Spinal cord (tissue), 10 donors: ENCODE results near the gene SHC4. TPM values are rescaled to one million over a fixed set of nuclear protein-coding genes. Genes with fewer than 3 reads are reported as not detected.

Source experiments
- DNase-seq, 6 donors: peaks; one replicate each; pipeline versions ENCODE4 v3.0.0 to v3.0.0-alpha.2; 2013 to 2015; ENCODE audit warnings: low spot score in 6 of 6, low read depth in 4 of 6
- H3K27ac ChIP-seq: one replicate; pipeline ENCODE4 v1.5.1; 2013; ENCODE audit warnings: low read depth, low read length, control low read depth
- H3K27me3 ChIP-seq: one replicate; pipeline ENCODE4 v1.6.1; 2013; ENCODE audit warnings: low read length; ENCODE audit not compliant: control insufficient read depth, insufficient read depth
- H3K36me3 ChIP-seq: one replicate; pipeline ENCODE4 v1.6.1; 2013; ENCODE audit warnings: low read length; ENCODE audit not compliant: control insufficient read depth, insufficient read depth
- H3K4me1 ChIP-seq: one replicate; pipeline ENCODE4 v1.6.1; 2013; ENCODE audit warnings: low read length; ENCODE audit not compliant: control insufficient read depth, insufficient read depth
- H3K4me3 ChIP-seq: one replicate; pipeline ENCODE4 v1.5.1; 2013; ENCODE audit warnings: low read depth, low read length, control low read depth
- H3K9me3 ChIP-seq: one replicate; pipeline ENCODE4 v1.6.1; 2013; ENCODE audit warnings: low read length; ENCODE audit not compliant: control insufficient read depth, insufficient read depth
- WGBS: methylation state at CpG from one replicate; pipeline ENCODE4 v1.1.5; 2013; ENCODE audit warnings: missing lambda C conversion rate; ENCODE audit not compliant: insufficient coverage; 5-methylcytosine and 5-hydroxymethylcytosine counted together
- long read RNA-seq, 4 donors: transcript quantifications; one replicate each; lab custom pipeline, GENCODE V29; 2026
- polyA plus RNA-seq, 2 donors: library from polyadenylated mRNA; unstranded; fragments of 120-200 nt; gene quantifications; one replicate each; pipeline ENCODE4 v1.2.1, GENCODE V29; 2013; ENCODE audit not compliant: insufficient read length in 2 of 2
- total RNA-seq, 2 donors: library from RNA; depleted of rRNA in 1 of 2; stranded (reverse); fragments of 120-200 nt in 1 of 2; fragments of >200 nt in 1 of 2; gene quantifications; one replicate each; pipeline versions ENCODE4 v1.2.3 to v1.2.4, GENCODE V29; 2013 to 2014
- donor health status: healthy.

SHC4 gene, protein sequence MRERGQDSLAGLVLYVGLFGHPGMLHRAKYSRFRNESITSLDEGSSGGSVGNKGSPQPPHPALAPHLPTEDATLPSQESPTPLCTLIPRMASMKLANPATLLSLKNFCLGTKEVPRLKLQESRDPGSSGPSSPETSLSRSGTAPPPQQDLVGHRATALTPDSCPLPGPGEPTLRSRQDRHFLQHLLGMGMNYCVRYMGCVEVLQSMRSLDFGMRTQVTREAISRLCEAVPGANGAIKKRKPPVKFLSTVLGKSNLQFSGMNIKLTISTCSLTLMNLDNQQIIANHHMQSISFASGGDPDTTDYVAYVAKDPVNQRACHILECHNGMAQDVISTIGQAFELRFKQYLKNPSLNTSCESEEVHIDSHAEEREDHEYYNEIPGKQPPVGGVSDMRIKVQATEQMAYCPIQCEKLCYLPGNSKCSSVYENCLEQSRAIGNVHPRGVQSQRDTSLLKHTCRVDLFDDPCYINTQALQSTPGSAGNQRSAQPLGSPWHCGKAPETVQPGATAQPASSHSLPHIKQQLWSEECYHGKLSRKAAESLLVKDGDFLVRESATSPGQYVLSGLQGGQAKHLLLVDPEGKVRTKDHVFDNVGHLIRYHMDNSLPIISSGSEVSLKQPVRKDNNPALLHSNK
- 10 to 100 TPM; 11.0 to 30.8 TPM for total RNA-seq
- 10 to 100 TPM in 1 of 2 donors, 1 to 10 TPM in 1; 8.8 to 10.5 TPM for polyA plus RNA-seq
- long read RNA-seq, donor 1: 0 reads
- long read RNA-seq, donor 2, partial matches to known transcripts: 0 of 1 reads
- long read RNA-seq, donor 2, other reads (novel, unspliced or antisense): 0 of 1 reads
- long read RNA-seq, donor 3, full-length matches to known transcripts: 1 of 1 reads
- long read RNA-seq, donor 3, partial matches to known transcripts: 0 of 1 reads
- long read RNA-seq, donor 3, other reads (novel, unspliced or antisense): 0 of 1 reads
- long read RNA-seq, donor 4: 0 reads

DNA sequence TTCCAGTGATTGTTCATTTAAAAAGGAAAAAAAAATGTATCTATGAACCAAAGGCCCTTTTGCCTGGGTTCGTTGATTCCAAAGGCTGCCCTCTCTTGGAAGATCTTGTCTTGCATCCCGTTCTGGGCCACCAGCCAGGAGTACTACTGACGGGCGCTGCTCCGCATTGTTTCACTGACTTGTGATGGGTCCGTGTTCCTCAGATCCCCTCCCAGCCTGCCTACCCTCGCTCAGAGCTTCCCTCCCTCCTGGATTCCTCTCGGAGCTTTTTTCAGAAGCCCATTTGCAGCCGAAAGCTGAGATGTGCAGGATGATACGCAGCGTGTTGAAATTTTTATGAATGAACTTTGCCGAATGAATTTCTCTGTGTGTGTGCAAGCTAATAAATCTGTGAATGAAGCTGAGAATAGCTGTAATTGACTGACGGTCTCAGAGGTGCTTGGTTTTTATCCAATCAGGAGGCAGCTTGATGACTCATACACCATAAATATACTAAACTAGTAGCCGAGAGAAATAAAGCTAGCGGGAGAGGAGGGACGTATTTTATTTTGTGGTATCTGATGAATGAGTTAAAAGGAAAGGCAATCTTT lies at the start of gene SHC4:
SHC4 (minus strand) TSS at position 396 of the 590 bp plus-strand sequence. CDS start 904 bp downstream, outside the sequence.
- peak within 1 kb of the TSS; percentile 85 for H3K27ac ChIP-seq
- WGBS: 0% methylated on average over 5 of the region's 16 CpGs
- H3K4me1 ChIP-seq: peaks cover 17% of the 10 kb centered on the region
- H3K9me3 ChIP-seq: no peaks in the 10 kb centered on the region
- H3K4me3 ChIP-seq: peak within 1 kb of the TSS; percentile 60
- H3K27me3 ChIP-seq: no peaks in the 10 kb centered on the region
- no peaks in the 10 kb centered on the region for H3K36me3 ChIP-seq
- peak; percentile 70 to 97 (median 81) for DNase-seq

DNA sequence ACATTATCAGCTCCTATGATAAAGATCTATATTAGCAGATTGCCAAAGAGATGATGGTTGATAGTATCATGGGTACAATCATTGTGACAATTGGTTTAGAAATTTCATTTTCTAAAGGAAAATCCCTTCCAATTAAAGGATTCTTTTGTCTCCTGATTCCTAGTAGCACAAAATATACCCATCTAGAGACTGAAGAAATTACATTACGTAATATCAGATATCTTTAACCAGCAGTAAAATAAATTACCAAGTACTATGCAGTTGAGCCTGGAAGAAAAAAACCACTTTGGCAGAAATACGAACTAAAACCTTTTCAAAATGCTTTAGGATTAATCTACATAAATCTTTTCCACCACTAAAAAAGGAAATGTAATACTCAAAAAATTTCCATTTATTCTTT lies 35.6 kb upstream of the SHC4 start:
- WGBS: 92% methylated on average over 2 of the region's 2 CpGs
- Histone ChIP-seq H3K27ac (no peak overlapping the region), H3K4me3 (no peak overlapping the region), H3K4me1 (no peaks in the 10 kb centered on the region), H3K36me3 (peaks cover 6% of the 10 kb centered on the region), H3K9me3 (no peaks in the 10 kb centered on the region), H3K27me3 (no peaks in the 10 kb centered on the region)
- DNase-seq: no peak

- H3K36me3 ChIP-seq: peaks cover 17% of the 10 kb centered on the region
- 100% methylated on average over 2 of the region's 2 CpGs for WGBS
Measured at GRCh38 chr15:48996276-48996675, 32.6 kb upstream of the SHC4 start.

GRCh38 chr15:48993380-48993779 lies 29.7 kb upstream of the SHC4 start:
- Histone ChIP-seq H3K4me3 (no peak overlapping the region), H3K36me3 (peaks cover 13% of the 10 kb centered on the region), H3K9me3 (no peaks in the 10 kb centered on the region), H3K27me3 (no peaks in the 10 kb centered on the region), H3K27ac (no peak overlapping the region), H3K4me1 (no peaks in the 10 kb centered on the region)
- DNase-seq: no peak

More at GRCh38 chr15:48996276-48996675, 32.6 kb upstream of the SHC4 start:
- Histone ChIP-seq H3K9me3 (no peaks in the 10 kb centered on the region), H3K4me1 (no peaks in the 10 kb centered on the region), H3K27me3 (no peaks in the 10 kb centered on the region), H3K4me3 (no peak overlapping the region), H3K27ac (no peak overlapping the region)
- no peak for DNase-seq

DNA sequence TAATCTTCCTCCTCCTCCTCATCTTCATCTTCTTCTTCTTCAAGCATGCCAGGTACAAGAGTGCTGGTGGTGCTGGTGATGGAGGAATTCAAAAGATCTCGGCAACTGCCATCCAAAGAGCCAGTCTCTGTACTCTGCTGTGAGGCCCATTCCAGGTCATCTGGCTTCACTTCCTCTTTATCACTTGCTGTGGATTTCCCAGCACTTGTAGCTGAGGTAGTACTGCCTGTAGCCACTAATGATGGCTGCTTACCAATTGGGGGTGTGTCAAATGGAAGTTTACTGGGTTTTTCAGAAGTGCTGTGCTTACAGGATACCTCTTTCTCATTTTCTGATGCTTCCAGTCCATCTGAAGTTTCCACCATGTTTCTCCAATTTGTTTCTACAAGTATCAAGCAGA lies 28.8 kb upstream of the SHC4 start:
- no peak for DNase-seq
- Histone ChIP-seq H3K9me3 (no peaks in the 10 kb centered on the region), H3K27ac (no peak overlapping the region), H3K4me3 (no peak overlapping the region), H3K27me3 (no peaks in the 10 kb centered on the region), H3K4me1 (no peaks in the 10 kb centered on the region), H3K36me3 (peaks cover 16% of the 10 kb centered on the region)
- no CpG with 5 or more reads among the region's 1 CpG for WGBS

DNA sequence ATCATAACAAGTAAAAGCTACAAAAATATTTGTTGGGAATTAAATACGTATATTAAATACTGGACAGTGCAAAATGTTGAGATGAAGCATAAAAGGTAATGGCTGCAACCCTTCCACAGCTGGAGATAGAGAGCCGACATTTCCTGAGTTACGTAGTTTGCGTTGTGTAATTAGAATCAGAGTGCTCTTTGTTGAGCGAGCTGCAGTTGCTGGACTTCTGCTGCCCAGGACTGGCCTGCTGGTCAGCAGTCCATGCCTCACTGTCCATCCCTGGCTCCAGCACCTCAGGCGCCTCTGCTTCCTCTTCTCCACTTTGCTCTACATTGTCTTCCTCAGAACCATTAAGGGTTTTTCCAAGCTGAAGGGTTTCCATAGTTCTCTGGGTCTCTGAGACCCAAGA lies 28.4 kb upstream of the SHC4 start:
- Histone ChIP-seq H3K4me1 (no peaks in the 10 kb centered on the region), H3K4me3 (no peak overlapping the region), H3K36me3 (peaks cover 15% of the 10 kb centered on the region), H3K9me3 (no peaks in the 10 kb centered on the region), H3K27me3 (no peaks in the 10 kb centered on the region), H3K27ac (no peak overlapping the region)
- no peak for DNase-seq
- WGBS: 95% methylated on average over 6 of the region's 6 CpGs

GRCh38 chr15:48989170-48989569 lies 25.5 kb upstream of the SHC4 start:
- H3K9me3 ChIP-seq: no peaks in the 10 kb centered on the region
- WGBS: no CpG with 5 or more reads among the region's 1 CpG
- DNase-seq: no peak

GRCh38 chr15:48987142-48987541 lies 23.4 kb upstream of the SHC4 start:
- no peaks in the 10 kb centered on the region for H3K27me3 ChIP-seq
- no peak overlapping the region for H3K27ac ChIP-seq
- DNase-seq: no peak
- H3K4me1 ChIP-seq: peaks cover 4% of the 10 kb centered on the region
- H3K36me3 ChIP-seq: peaks cover 4% of the 10 kb centered on the region
- H3K9me3 ChIP-seq: no peaks in the 10 kb centered on the region
- H3K4me3 ChIP-seq: no peak overlapping the region

More at GRCh38 chr15:48989170-48989569, 25.5 kb upstream of the SHC4 start:
- no peaks in the 10 kb centered on the region for H3K27me3 ChIP-seq
- H3K27ac ChIP-seq: no peak overlapping the region
- H3K4me1 ChIP-seq: peaks cover 4% of the 10 kb centered on the region
- no peak overlapping the region for H3K4me3 ChIP-seq
- peaks cover 14% of the 10 kb centered on the region for H3K36me3 ChIP-seq

GRCh38 chr15:48986240-48986639 lies 22.5 kb upstream of the SHC4 start:
- no peak overlapping the region for H3K4me3 ChIP-seq
- no peak overlapping the region for H3K27ac ChIP-seq
- no peaks in the 10 kb centered on the region for H3K9me3 ChIP-seq
- H3K4me1 ChIP-seq: peaks cover 4% of the 10 kb centered on the region
- H3K27me3 ChIP-seq: no peaks in the 10 kb centered on the region
- H3K36me3 ChIP-seq: peaks cover 2% of the 10 kb centered on the region
- WGBS: 100% methylated on average over 1 of the region's 5 CpGs
- no peak for DNase-seq
